Fibroblast of lung (primary cell): ENCODE results near the gene RAB17. TPM values are rescaled to one million over a fixed set of nuclear protein-coding genes. Genes with fewer than 3 reads are reported as not detected.
"Not testable (repeated sequence)": the region's sequence is repeated elsewhere in the genome, so short reads cannot be mapped to it uniquely, and the experiment has no call there.

Experiments
- DNase-seq, 2 donors: peaks; one replicate each; pipeline versions ENCODE4 v3.0.0 to v3.0.0-alpha.2; 2010; ENCODE audit warnings: low read depth in 2 of 2
- H2AFZ ChIP-seq: 2 replicates; pipeline ENCODE4 v1.5.1; 2012; ENCODE audit warnings: low read length, control low read depth, inconsistent platforms
- H3K27ac ChIP-seq: 2 replicates; pipeline ENCODE4 v1.5.1; 2011; ENCODE audit warnings: low read length, control low read depth; ENCODE audit not compliant: insufficient read depth
- H3K27me3 ChIP-seq: 2 replicates; pipeline ENCODE4 v1.5.1; 2011; ENCODE audit warnings: mild to moderate bottlenecking, low read length; ENCODE audit not compliant: control insufficient read depth, insufficient read depth
- H3K36me3 ChIP-seq: 2 replicates; pipeline ENCODE4 v1.5.1; 2011; ENCODE audit warnings: low read length; ENCODE audit not compliant: control insufficient read depth, insufficient read depth
- H3K4me1 ChIP-seq: 2 replicates; pipeline ENCODE4 v1.5.1; 2011; ENCODE audit warnings: low read length; ENCODE audit not compliant: control insufficient read depth, insufficient read depth; ENCODE audit errors: extremely low read depth
- H3K4me2 ChIP-seq: 2 replicates; pipeline ENCODE4 v1.5.1; 2011; ENCODE audit warnings: low read length, control low read depth; ENCODE audit not compliant: insufficient read depth; ENCODE audit errors: extremely low read depth
- H3K4me3 ChIP-seq, 4 experiments: fragments of 200-600 bp in 1 of 4; sonication (generic) in 1 of 4; replicated peaks in 1 of 4; 2 replicates each; pipeline ENCODE4 v1.5.1; 2011 to 2016; ENCODE audit warnings: low read length in 4 of 4, low read depth in 3 of 4, mild to moderate bottlenecking in 3 of 4, control low read depth in 2 of 4, inconsistent platforms in 1 of 4, mixed read lengths in 1 of 4; ENCODE audit not compliant: insufficient read depth in 1 of 4; ENCODE audit errors: control extremely low read depth in 1 of 4
- H3K79me2 ChIP-seq: 2 replicates; pipeline ENCODE4 v1.5.1; 2012; ENCODE audit warnings: mild to moderate bottlenecking, low read length, inconsistent platforms; ENCODE audit not compliant: control insufficient read depth, insufficient read depth
- H3K9ac ChIP-seq: 2 replicates; pipeline ENCODE4 v1.5.1; 2011; ENCODE audit warnings: mild to moderate bottlenecking, low read length, control low read depth; ENCODE audit not compliant: insufficient read depth
- H3K9me3 ChIP-seq: 2 replicates; pipeline ENCODE4 v1.5.1; 2012; ENCODE audit warnings: low read depth, low read length; ENCODE audit not compliant: control insufficient read depth, insufficient read depth
- H4K20me1 ChIP-seq: 2 replicates; pipeline ENCODE4 v1.5.1; 2011; ENCODE audit warnings: low read length; ENCODE audit not compliant: control insufficient read depth, insufficient read depth; ENCODE audit errors: extremely low read depth
- EZH2 ChIP-seq: IDR thresholded peaks from 2 replicates; pipeline ENCODE4 v1.5.1; 2012; ENCODE audit warnings: low read length, control low read depth, mild to moderate bottlenecking; ENCODE audit errors: missing control alignments
- polyA plus RNA-seq, 2 donors: library from polyadenylated mRNA; depleted of rRNA in 1 of 2; stranded (reverse) in 1 of 2; unstranded in 1 of 2; fragments of >200 nt; gene quantifications; 2 replicates each; pipeline ENCODE4 v1.2.1, GENCODE V29; 2011 to 2012; ENCODE audit warnings: missing spikeins in 1 of 2
- total RNA-seq: library from RNA; depleted of rRNA; stranded (reverse); fragments of >200 nt; gene quantifications from 2 replicates; pipeline ENCODE4 v1.2.1, GENCODE V29; 2014
- TF ChIP-seq, protein P1 (sequence below), 2 donors: IDR thresholded peaks in 1 of 2; conservative IDR thresholded peaks in 1 of 2; 1 replicate in 1 of 2; 2 replicates in 1 of 2; pipeline ENCODE4 v1.5.1; 2011 to 2012; ENCODE audit warnings: low read length in 2 of 2, control low read depth in 1 of 2, inconsistent platforms in 1 of 2, low read depth in 1 of 2, mild to moderate bottlenecking in 1 of 2

The RAB17 gene
- total and polyA plus RNA-seq, 2 donors (not counting 1 experiment from before 2014, with no cell fraction given) = 0.17 to 0.22 TPM

GRCh38 chr2:237612527-237613357, 22.2 kb upstream of the RAB17 start:
- no peak overlapping the region for H3K4me3 ChIP-seq
- H3K27me3 ChIP-seq = no peaks in the 10 kb centered on the region
- no peaks in the 10 kb centered on the region for H3K9me3 ChIP-seq
- peaks cover 20% of the 10 kb centered on the region for H3K4me1 ChIP-seq
- no peak overlapping the region for H3K27ac ChIP-seq
- DNase-seq = no peak
- TF ChIP-seq, protein P1, sequence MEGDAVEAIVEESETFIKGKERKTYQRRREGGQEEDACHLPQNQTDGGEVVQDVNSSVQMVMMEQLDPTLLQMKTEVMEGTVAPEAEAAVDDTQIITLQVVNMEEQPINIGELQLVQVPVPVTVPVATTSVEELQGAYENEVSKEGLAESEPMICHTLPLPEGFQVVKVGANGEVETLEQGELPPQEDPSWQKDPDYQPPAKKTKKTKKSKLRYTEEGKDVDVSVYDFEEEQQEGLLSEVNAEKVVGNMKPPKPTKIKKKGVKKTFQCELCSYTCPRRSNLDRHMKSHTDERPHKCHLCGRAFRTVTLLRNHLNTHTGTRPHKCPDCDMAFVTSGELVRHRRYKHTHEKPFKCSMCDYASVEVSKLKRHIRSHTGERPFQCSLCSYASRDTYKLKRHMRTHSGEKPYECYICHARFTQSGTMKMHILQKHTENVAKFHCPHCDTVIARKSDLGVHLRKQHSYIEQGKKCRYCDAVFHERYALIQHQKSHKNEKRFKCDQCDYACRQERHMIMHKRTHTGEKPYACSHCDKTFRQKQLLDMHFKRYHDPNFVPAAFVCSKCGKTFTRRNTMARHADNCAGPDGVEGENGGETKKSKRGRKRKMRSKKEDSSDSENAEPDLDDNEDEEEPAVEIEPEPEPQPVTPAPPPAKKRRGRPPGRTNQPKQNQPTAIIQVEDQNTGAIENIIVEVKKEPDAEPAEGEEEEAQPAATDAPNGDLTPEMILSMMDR (conservative IDR thresholded peaks at IDR 0.05 in 1 of 2, IDR thresholded peaks at IDR 0.05 in 1 of 2; ENCODE audit: low read depth in 1 of 2, low read length in 2 of 2) = no peak
- TF ChIP-seq EZH2 = no peak
- H3K36me3 ChIP-seq = no peaks in the 10 kb centered on the region
- H3K4me2 ChIP-seq = no peak overlapping the region
- no peak overlapping the region for H3K9ac ChIP-seq
- no peaks in the 10 kb centered on the region for H4K20me1 ChIP-seq
- no peaks in the 10 kb centered on the region for H3K79me2 ChIP-seq
- no peak overlapping the region for H2AFZ ChIP-seq

DNA sequence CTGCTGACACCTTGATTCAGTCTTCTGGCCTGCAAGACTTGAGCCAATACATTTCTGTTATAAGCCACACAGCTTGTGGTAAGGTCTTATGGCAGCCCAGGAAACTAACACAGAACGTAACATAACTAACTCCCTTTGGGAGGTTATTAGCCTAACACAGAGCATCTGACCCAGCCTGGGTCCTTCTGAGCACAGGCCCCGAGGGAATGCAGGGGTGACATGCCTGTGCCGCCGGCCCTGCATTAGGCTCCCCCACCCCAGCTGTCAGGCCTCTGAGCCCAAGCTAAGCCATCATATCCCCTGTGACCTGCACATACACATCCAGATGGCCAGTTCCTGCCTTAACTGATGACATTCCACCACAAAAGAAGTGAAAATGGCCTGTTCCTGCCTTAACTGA, 16.0 kb upstream of the RAB17 start:
- not testable (repeated sequence) for H3K27ac ChIP-seq, H3K27me3 ChIP-seq, H3K79me2 ChIP-seq, H3K9me3 ChIP-seq, H3K4me2 ChIP-seq, H3K4me3 ChIP-seq, H2AFZ ChIP-seq, H3K36me3 ChIP-seq, H3K4me1 ChIP-seq, H3K9ac ChIP-seq, DNase-seq, H4K20me1 ChIP-seq

DNA sequence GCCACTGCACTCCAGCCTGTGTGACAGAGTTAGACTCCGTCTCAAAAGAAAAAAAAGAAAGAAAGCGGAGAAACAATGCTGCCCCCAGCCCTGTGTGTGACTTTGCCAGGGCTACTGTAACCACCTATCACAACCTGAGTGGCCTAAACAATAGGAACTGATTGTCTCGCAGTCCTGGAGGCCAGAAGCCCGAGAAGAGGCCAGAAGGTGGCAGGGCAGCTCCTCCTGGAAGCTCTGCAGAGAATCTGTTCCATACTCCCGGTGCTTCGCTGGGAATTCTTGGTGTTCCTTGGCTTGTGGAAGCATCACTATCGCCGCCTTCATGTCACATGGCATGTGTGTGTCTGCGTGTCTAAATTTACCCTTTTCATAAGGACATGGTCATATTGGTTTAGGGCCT, 14.4 kb upstream of the RAB17 start:
- Histone ChIP-seq H3K4me3 (no peak overlapping the region), H4K20me1 (no peaks in the 10 kb centered on the region), H3K79me2 (no peaks in the 10 kb centered on the region), H3K27me3 (no peaks in the 10 kb centered on the region), H3K4me2 (no peak overlapping the region), H3K9me3 (no peaks in the 10 kb centered on the region), H2AFZ (no peak overlapping the region), H3K27ac (no peak overlapping the region), H3K36me3 (no peaks in the 10 kb centered on the region), H3K9ac (no peak overlapping the region), H3K4me1 (peaks cover 6% of the 10 kb centered on the region)
- DNase-seq = peak in 1 of 2 donors; percentile 18
- TF ChIP-seq, protein P1 (conservative IDR thresholded peaks at IDR 0.05 in 1 of 2, IDR thresholded peaks at IDR 0.05 in 1 of 2; ENCODE audit: low read depth in 1 of 2, low read length in 2 of 2) = peak; percentile 22 to 23
- no peak for TF ChIP-seq EZH2
